Natural killer cell treated with Interleukin-12 subunit alpha and Interleukin-12 subunit beta and Interleukin-15 and Interleukin-18, amount 100 ng/mL, for 72 hours (primary cell): Measurements from ENCODE around the gene PNPLA6. TPM values are rescaled to one million over a fixed set of nuclear protein-coding genes. Genes with fewer than 3 reads are reported as not detected.

Experiments
- ATAC-seq, 2 donors: fragments of 150-1000 bp; cut with Tn5 transposase in 1 of 2; sonication (Bioruptor Pico), chemical (Tn5 transposase) in 1 of 2; 2 replicates each; pipeline ENCODE4 v1.10.0; 2021
- DNase-seq: peaks from one replicate; pipeline ENCODE4 v3.0.0; 2022; ENCODE audit warnings: low spot score
- H3K27ac Mint-ChIP-seq, 2 donors: 1 replicate in 1 of 2; 2 replicates in 1 of 2; pipeline ENCODE4 v1.8.0; 2022; ENCODE audit warnings: mixed read lengths in 2 of 2, mild to moderate bottlenecking in 1 of 2, moderate library complexity in 1 of 2
- H3K27me3 Mint-ChIP-seq, 2 donors: 1 replicate in 1 of 2; 2 replicates in 1 of 2; pipeline ENCODE4 v1.8.0; 2022; ENCODE audit warnings: mixed read lengths in 2 of 2
- H3K36me3 Mint-ChIP-seq: one replicate; pipeline ENCODE4 v1.8.0; 2022; ENCODE audit warnings: mixed read lengths
- H3K4me1 Mint-ChIP-seq, 2 donors: 1 replicate in 1 of 2; 2 replicates in 1 of 2; pipeline ENCODE4 v1.8.0; 2022; ENCODE audit warnings: low read depth in 2 of 2, mixed read lengths in 2 of 2, mild to moderate bottlenecking in 1 of 2
- H3K4me3 Mint-ChIP-seq: one replicate; pipeline ENCODE4 v1.8.0; 2022; ENCODE audit warnings: mixed read lengths
- H3K9me3 Mint-ChIP-seq: 2 replicates; pipeline ENCODE4 v1.8.0; 2022; ENCODE audit warnings: mixed read lengths
- total RNA-seq, 2 donors: library from RNA; stranded (reverse); gene quantifications; one replicate each; pipeline ENCODE4 v1.2.3, GENCODE V29; 2022

The PNPLA6 gene
- 100 to 1,000 TPM; 259 to 369 TPM for total RNA-seq

- H3K27me3 Mint-ChIP-seq, result no peaks in the 10 kb centered on the region
- peaks cover 24 to 25% of the 10 kb centered on the region in 2 donors for H3K4me1 Mint-ChIP-seq
- peak within 1 kb of the TSS; percentile 99 for H3K4me3 Mint-ChIP-seq
- peak within 1 kb of the TSS; percentile 80 to 92 for H3K27ac Mint-ChIP-seq
- H3K36me3 Mint-ChIP-seq, result peaks cover 9% of the 10 kb centered on the region
- no peaks in the 10 kb centered on the region for H3K9me3 Mint-ChIP-seq
- peak; percentile 91 to 92 for ATAC-seq
- peak; percentile 94 for DNase-seq
Observed at GRCh38 chr19:7535047-7535997, at the start of gene PNPLA6. Gene PNPLA6, plus strand, starts transcription at chr19:7535717. Its CDS starts 72 bp downstream, at chr19:7535789.

- Mint-ChIP-seq H3K36me3 (no peaks in the 10 kb centered on the region), H3K4me1 (peaks cover 19 to 24% of the 10 kb centered on the region in 2 donors), H3K9me3 (no peaks in the 10 kb centered on the region), H3K27me3 (no peaks in the 10 kb centered on the region), H3K4me3 (no peak overlapping the region), H3K27ac (no peak overlapping the region)
- no peak for ATAC-seq
- DNase-seq, result no peak
Observed at GRCh38 chr19:7486923-7487322, 48.6 kb upstream of the PNPLA6 start.

- ATAC-seq, result peak; percentile 89 to 90
- Mint-ChIP-seq H3K36me3 (no peaks in the 10 kb centered on the region), H3K4me3 (peak within 1 kb of the TSS; percentile 86), H3K9me3 (no peaks in the 10 kb centered on the region), H3K27me3 (no peaks in the 10 kb centered on the region), H3K4me1 (peaks cover 33% of the 10 kb centered on the region in 2 donors), H3K27ac (peak within 1 kb of the TSS; percentile 66 to 88)
- peak; percentile 93 for DNase-seq
Observed at GRCh38 chr19:7488736-7489353, 46.7 kb upstream of the PNPLA6 start, which contains the start of gene PEX11G. Gene PEX11G, minus strand, starts transcription at chr19:7489035. Its CDS starts 25 bp downstream, at chr19:7489010.

DNA sequence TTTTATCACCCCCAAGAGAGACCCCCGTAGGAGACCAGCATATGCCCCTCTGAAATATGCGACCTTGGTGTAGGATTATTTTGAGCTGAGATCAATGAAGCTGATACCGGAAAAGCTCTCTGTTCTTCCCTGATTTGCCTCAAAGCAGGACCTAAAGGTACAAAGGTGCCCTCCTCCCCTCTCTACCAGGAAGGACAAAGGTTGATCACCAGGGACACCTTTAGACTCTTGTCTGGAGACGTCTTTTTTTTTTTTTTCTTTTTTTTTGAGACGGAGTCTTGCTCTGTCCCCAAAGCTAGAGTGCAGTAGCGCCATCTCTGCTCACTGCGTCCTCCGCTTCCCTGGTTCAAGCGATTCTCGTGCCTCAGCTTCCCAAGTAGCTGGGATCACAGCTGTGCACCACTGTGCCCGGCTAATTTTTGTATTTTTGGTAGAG, 45.9 kb upstream of the PNPLA6 start:
- Mint-ChIP-seq H3K9me3 (no peaks in the 10 kb centered on the region), H3K4me1 (peaks cover 33% of the 10 kb centered on the region in 2 donors), H3K4me3 (peak overlapping the region; percentile 86), H3K36me3 (no peaks in the 10 kb centered on the region), H3K27ac (peak overlapping the region; percentile 66 to 88), H3K27me3 (peaks cover 0 to under 1% of the 10 kb centered on the region in 2 donors)
- DNase-seq (no peak), ATAC-seq (no peak)

- Mint-ChIP-seq H3K4me3 (peak overlapping the region; percentile 85), H3K36me3 (no peaks in the 10 kb centered on the region), H3K4me1 (peaks cover 33% of the 10 kb centered on the region in 2 donors), H3K27ac (peak overlapping the region; percentile 74 to 89), H3K27me3 (peaks cover 4 to 7% of the 10 kb centered on the region in 2 donors), H3K9me3 (no peaks in the 10 kb centered on the region)
- DNase-seq (peak; percentile 83), ATAC-seq (peak; percentile 75 to 88)
Observed at GRCh38 chr19:7492142-7492541, 43.4 kb upstream of the PNPLA6 start.

- Mint-ChIP-seq H3K36me3 (no peaks in the 10 kb centered on the region), H3K9me3 (no peaks in the 10 kb centered on the region), H3K4me3 (peak overlapping the region; percentile 85), H3K27ac (peak overlapping the region; percentile 74 to 89), H3K4me1 (peaks cover 33% of the 10 kb centered on the region in 2 donors), H3K27me3 (peaks cover 4 to 11% of the 10 kb centered on the region in 2 donors)
- no peak for ATAC-seq
- no peak for DNase-seq
Observed at GRCh38 chr19:7492558-7492957, 43.0 kb upstream of the PNPLA6 start.

DNA sequence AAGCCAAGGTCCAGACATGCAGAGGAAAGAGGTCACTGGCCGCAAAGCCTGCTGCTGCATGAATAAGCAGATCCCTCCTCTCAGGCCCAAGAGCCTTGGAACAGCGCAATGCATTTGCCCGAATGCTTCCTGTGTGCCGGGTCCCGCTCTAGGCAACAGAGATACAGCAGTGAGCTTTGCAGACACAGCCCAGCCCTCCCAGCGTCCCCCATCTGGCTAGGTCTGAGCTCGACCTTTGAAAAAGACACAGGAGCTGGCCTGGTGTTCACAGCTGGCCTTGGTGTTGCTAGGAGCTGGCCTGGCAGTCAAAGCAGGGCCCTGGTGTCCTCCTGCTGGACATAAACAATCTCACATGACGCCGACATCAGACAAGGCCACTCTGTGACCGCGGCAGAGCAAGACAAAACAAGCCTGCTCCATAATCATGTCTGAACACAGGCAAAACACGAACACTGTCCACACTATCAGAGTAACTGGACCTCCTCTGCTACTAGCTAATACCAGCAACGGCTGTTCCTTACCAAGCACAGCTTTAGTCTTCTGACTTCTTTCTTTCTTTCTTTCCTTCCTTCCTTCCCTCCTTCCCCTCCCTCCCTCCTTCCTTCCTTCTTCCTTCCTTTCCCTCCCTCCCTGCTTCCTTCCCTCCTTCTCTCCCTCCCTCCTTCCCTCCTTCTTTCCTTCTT, 41.0 kb upstream of the PNPLA6 start:
- Mint-ChIP-seq H3K27ac (no peak overlapping the region), H3K4me3 (no peak overlapping the region), H3K27me3 (peaks cover 15 to 24% of the 10 kb centered on the region in 2 donors), H3K36me3 (no peaks in the 10 kb centered on the region), H3K9me3 (no peaks in the 10 kb centered on the region), H3K4me1 (peaks cover 28 to 32% of the 10 kb centered on the region in 2 donors)
- ATAC-seq (no peak), DNase-seq (no peak)

DNA sequence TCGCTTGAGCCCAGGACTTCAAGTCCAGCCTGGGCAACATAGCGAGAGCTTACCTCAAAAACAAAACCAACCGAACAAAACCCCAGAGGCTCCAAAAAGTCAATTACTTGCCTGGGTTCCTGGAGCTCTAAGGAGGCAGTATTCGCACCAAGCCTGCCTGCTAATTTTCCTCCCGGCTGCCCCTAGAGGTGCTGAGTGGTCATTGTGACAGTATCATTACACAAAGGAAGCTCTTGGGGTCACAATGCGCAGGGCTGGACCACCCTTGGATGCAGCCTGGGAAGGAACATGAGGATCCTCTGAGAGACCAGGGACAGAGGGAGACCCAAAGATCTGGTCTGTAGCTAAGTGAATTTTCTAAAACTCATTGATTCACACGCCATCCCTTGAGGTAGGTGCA, 38.2 kb upstream of the PNPLA6 start:
- ATAC-seq (peak in 1 of 2 donors; percentile 44), DNase-seq (no peak)
- Mint-ChIP-seq H3K27me3 (peaks cover 18 to 30% of the 10 kb centered on the region in 2 donors), H3K9me3 (no peaks in the 10 kb centered on the region), H3K36me3 (no peaks in the 10 kb centered on the region), H3K4me1 (peaks cover 13 to 16% of the 10 kb centered on the region in 2 donors), H3K4me3 (no peak overlapping the region), H3K27ac (no peak overlapping the region)

DNA sequence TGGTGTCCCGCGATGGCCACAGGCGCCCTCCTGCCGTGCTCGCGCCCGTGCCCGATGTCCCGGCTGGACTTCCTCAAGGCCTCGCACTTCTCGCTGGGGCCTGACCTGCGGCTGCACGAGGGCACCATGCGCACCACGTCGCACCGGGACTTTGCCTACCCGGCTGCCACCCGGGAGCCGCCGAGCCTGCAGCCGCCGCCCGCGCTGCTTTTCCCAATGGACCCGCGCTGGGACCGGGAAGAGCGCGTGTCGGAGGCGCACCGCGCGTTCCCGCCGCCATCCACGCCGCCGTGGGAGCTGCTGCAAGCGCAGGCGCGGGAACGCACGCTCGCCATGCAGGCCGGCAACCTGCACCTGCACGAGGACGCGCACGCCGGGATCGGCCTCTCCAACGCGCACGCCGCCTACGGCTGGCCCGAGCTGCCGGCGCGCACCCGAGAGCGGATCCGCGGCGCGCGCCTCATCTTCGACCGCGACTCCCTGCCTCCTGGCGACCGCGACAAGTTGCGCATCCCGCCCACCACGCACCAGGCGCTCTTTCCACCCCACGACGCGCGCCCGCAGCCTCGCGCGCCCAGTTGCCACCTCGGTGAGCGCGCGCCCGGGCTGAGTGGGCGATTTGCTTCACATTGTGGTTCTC, 34.6 kb upstream of the PNPLA6 start:
- Mint-ChIP-seq H3K4me1 (peaks cover 5 to 8% of the 10 kb centered on the region in 2 donors), H3K27me3 (peaks cover 19 to 30% of the 10 kb centered on the region in 2 donors), H3K4me3 (no peak overlapping the region), H3K9me3 (no peaks in the 10 kb centered on the region), H3K27ac (no peak overlapping the region), H3K36me3 (no peaks in the 10 kb centered on the region)
- peak; percentile 49 to 65 for ATAC-seq
- DNase-seq, result no peak

- H3K4me3 Mint-ChIP-seq, result no peak overlapping the region
- no peak for DNase-seq
- H3K27me3 Mint-ChIP-seq, result peaks cover 20 to 21% of the 10 kb centered on the region in 2 donors
- no peak for ATAC-seq
- peaks cover 5 to 11% of the 10 kb centered on the region in 2 donors for H3K4me1 Mint-ChIP-seq
- H3K27ac Mint-ChIP-seq, result no peak overlapping the region
- no peaks in the 10 kb centered on the region for H3K9me3 Mint-ChIP-seq
- no peaks in the 10 kb centered on the region for H3K36me3 Mint-ChIP-seq
Observed at GRCh38 chr19:7502552-7502951, 33.0 kb upstream of the PNPLA6 start.

GRCh38 chr19:7504684-7505083, 30.8 kb upstream of the PNPLA6 start:
- Mint-ChIP-seq H3K36me3 (no peaks in the 10 kb centered on the region), H3K9me3 (no peaks in the 10 kb centered on the region), H3K4me1 (peaks cover 0 to 11% of the 10 kb centered on the region in 2 donors), H3K27ac (no peak overlapping the region), H3K4me3 (no peak overlapping the region), H3K27me3 (peaks cover 12 to 20% of the 10 kb centered on the region in 2 donors)
- ATAC-seq (no peak), DNase-seq (no peak)

DNA sequence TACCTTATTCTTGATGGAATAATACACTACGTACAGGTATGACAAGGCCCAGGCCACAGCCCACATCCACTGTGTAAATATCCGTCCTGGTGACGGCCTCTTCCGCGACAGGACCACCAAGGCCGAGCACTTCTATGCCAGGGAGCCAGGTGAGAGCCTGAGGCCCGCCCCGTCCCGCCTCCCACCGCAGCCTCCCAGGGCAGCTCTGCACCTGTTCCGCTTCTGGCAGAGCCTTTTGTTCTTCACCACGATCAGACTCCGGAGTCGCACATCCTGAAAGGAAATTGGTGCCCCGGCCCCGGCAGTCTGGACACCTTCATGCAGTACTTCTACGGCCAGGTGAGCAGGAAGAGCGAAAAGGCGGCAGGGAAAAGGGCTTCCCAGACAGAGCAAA, 30.2 kb upstream of the PNPLA6 start:
- Mint-ChIP-seq H3K36me3 (no peaks in the 10 kb centered on the region), H3K4me3 (no peak overlapping the region), H3K4me1 (peaks cover 0 to 11% of the 10 kb centered on the region in 2 donors), H3K27me3 (peaks cover 13 to 20% of the 10 kb centered on the region in 2 donors), H3K27ac (no peak overlapping the region), H3K9me3 (no peaks in the 10 kb centered on the region)
- DNase-seq (no peak), ATAC-seq (no peak)
